Colonic mucosa (tissue), 4 donors: ENCODE data around the gene SMPD1. TPM values are rescaled to one million over a fixed set of nuclear protein-coding genes. Genes with fewer than 3 reads are reported as not detected.

Source experiments
- DNase-seq: peaks from one replicate; pipeline ENCODE4 v3.0.0-alpha.2; 2020
- H3K27ac ChIP-seq: fragments of 200-600 bp; one replicate; pipeline ENCODE4 v1.8.0; 2021
- H3K27me3 ChIP-seq: fragments of 200-600 bp; one replicate; pipeline ENCODE4 v1.8.0; 2021
- H3K36me3 ChIP-seq: fragments of 200-600 bp; one replicate; pipeline ENCODE4 v1.8.0; 2021
- H3K4me1 ChIP-seq: fragments of 200-600 bp; one replicate; pipeline ENCODE4 v1.8.0; 2021; ENCODE audit warnings: mild to moderate bottlenecking
- H3K4me3 ChIP-seq: fragments of 200-600 bp; one replicate; pipeline ENCODE4 v1.8.0; 2021
- H3K9ac ChIP-seq, 2 donors: one replicate each; pipeline ENCODE4 v1.7.0; 2013; ENCODE audit warnings: control low read depth in 2 of 2, low read depth in 2 of 2, low read length in 2 of 2
- H3K9me3 ChIP-seq: fragments of 200-600 bp; one replicate; pipeline ENCODE4 v1.8.0; 2021
- intact Hi-C: fragments of 100-400 bp; cut with DNase I; formaldehyde crosslinking; loops from one replicate; pipeline ENCODE4 v1.14.1; 2022
- total RNA-seq, 2 donors: library from RNA; stranded (reverse); fragmentation: NEBNext Ultra II Directional in 1 of 2; extraction: Animal tissue kit (Norgen Biotek cat#: 25700) in 1 of 2; gene quantifications; one replicate each; pipeline ENCODE4 v1.2.1, GENCODE V29; 2021
- TF ChIP-seq, protein P1 (sequence below): fragments of 200-600 bp; IDR thresholded peaks from one replicate; pipeline ENCODE4 v1.8.0; 2022; ENCODE audit warnings: antibody characterized with exemption, mild to moderate bottlenecking
- donor health status: healthy.
- donor health status: DM: no; HTN: no; CAD: no.
- donor health status: DM: no; HTN: no; CAD: no.

SMPD1 gene
- total RNA-seq, 2 donors from 2014 or later, result 49.3 to 57.1 TPM

- no peak overlapping the region for H3K4me3 ChIP-seq
- H3K36me3 ChIP-seq, result no peaks in the 10 kb centered on the region
- no peak for DNase-seq
- H3K27ac ChIP-seq, result no peak overlapping the region
- no peak overlapping the region for H3K9ac ChIP-seq
- TF ChIP-seq, protein P1, sequence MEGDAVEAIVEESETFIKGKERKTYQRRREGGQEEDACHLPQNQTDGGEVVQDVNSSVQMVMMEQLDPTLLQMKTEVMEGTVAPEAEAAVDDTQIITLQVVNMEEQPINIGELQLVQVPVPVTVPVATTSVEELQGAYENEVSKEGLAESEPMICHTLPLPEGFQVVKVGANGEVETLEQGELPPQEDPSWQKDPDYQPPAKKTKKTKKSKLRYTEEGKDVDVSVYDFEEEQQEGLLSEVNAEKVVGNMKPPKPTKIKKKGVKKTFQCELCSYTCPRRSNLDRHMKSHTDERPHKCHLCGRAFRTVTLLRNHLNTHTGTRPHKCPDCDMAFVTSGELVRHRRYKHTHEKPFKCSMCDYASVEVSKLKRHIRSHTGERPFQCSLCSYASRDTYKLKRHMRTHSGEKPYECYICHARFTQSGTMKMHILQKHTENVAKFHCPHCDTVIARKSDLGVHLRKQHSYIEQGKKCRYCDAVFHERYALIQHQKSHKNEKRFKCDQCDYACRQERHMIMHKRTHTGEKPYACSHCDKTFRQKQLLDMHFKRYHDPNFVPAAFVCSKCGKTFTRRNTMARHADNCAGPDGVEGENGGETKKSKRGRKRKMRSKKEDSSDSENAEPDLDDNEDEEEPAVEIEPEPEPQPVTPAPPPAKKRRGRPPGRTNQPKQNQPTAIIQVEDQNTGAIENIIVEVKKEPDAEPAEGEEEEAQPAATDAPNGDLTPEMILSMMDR, result no peak
- no peaks in the 10 kb centered on the region for H3K9me3 ChIP-seq
- no peaks in the 10 kb centered on the region for H3K4me1 ChIP-seq
- intact Hi-C loops, result loop anchor here (2.0 kb wide), 1 partner anchor 64 kb away; no protein-coding TSS in a partner anchor
- H3K27me3 ChIP-seq, result no peaks in the 10 kb centered on the region
These were observed 11.7 kb upstream of the SMPD1 start for GRCh38 chr11:6378640-6378989.

- TF ChIP-seq, protein P1, result no peak
- no peaks in the 10 kb centered on the region for H3K9me3 ChIP-seq
- no peaks in the 10 kb centered on the region for H3K36me3 ChIP-seq
- no peak overlapping the region for H3K27ac ChIP-seq
- no peak for DNase-seq
- peaks cover 4% of the 10 kb centered on the region for H3K4me1 ChIP-seq
- no peak overlapping the region for H3K4me3 ChIP-seq
- intact Hi-C loops, result loop anchor here (10.0 kb wide), 1 partner anchor 300 kb away; the partner anchor contains the start of gene MRPL17
- no peaks in the 10 kb centered on the region for H3K27me3 ChIP-seq
- H3K9ac ChIP-seq, result no peak overlapping the region
These were observed 5.1 kb upstream of the SMPD1 start for GRCh38 chr11:6385046-6385777.

DNA sequence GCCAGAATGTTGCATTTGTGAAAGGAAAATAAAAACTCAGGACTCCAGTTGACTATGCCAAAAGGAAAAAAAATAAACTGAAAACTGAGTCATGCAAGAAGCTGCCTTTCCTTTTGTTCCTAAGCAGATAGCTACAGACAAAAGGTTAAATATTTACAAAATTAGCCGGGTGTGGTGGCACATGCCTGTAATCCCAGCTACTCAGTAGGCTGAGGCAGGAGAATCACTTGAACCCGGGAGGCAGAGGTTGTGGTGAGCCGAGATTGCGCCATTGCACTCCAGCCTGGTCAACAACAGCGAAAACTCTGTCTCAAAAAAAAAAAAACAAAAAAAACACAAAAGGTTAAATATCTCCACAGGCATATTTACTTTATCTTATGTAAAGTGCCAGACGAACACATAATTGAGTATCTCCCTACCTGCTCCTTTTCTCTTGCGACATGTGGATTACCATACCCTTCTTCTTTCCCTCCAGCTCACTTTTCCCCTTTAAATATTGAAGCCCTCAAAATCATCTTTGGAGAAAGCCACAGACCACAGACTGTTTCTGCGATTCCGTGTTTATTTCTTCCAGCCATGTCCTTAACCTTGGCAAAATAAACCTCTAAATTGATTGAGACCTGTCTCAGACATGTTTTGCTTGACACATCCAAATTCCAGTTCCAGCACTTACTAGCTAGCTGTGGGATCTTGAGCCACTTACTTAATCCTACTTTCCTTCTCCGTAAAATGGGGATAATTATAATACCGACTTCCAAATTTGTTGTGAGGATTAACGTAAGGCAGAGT lies 2.3 kb upstream of the SMPD1 start:
- Histone ChIP-seq H3K4me1 (peaks cover 4% of the 10 kb centered on the region), H3K36me3 (no peaks in the 10 kb centered on the region), H3K9ac (peak overlapping the region in 1 of 2 donors; percentile 3), H3K9me3 (no peaks in the 10 kb centered on the region), H3K4me3 (no peak overlapping the region), H3K27ac (peak overlapping the region; percentile 43), H3K27me3 (no peaks in the 10 kb centered on the region)
- peak; percentile 36 for DNase-seq
- TF ChIP-seq, protein P1, result no peak
- intact Hi-C loops, result loop anchor here (10.0 kb wide), 1 partner anchor 297 kb away; the partner anchor contains the start of gene MRPL17

- Histone ChIP-seq H3K4me3 (no peak overlapping the region), H3K27ac (peak overlapping the region; percentile 43), H3K9me3 (no peaks in the 10 kb centered on the region), H3K4me1 (peaks cover 4% of the 10 kb centered on the region), H3K27me3 (no peaks in the 10 kb centered on the region), H3K9ac (peak overlapping the region in 1 of 2 donors; percentile 84), H3K36me3 (no peaks in the 10 kb centered on the region)
- TF ChIP-seq, protein P1, result no peak
- intact Hi-C loops, result loop anchor here (10.0 kb wide), 1 partner anchor 296 kb away; the partner anchor contains the start of gene MRPL17
- DNase-seq, result no peak
These were observed 1.5 kb upstream of the SMPD1 start for GRCh38 chr11:6388748-6389147.

DNA sequence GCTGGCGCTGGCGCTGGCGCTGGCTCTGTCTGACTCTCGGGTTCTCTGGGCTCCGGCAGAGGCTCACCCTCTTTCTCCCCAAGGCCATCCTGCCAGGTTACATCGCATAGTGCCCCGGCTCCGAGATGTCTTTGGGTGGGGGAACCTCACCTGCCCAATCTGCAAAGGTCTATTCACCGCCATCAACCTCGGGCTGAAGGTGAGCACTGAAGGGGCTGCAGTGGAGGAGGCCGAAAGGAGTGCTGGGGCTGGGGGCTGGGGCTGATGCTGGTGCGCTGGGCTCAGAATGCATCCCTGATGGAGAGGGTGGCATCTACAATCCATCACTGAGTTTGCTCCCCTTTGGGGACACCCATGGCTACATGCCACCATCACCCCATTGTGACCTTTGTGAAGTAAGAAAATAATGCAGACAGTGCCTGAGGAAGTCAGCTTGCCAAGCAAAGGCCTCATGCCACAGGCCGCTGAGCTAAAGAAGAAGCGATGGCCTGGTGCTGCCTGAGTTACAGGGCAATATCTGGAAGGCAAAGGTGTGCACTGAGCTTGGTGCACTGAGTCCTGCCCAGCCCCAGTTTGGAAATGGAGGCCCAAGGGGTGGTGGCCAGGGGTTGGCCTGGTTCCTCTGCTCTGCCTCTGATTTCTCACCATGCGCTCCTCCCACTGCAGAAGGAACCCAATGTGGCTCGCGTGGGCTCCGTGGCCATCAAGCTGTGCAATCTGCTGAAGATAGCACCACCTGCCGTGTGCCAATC lies 620 bp downstream of the SMPD1 start:
- peak overlapping the region; percentile 79 to 84 for H3K9ac ChIP-seq
- peak overlapping the region; percentile 74 for H3K27ac ChIP-seq
- intact Hi-C loops, result no loop called here
- H3K9me3 ChIP-seq, result no peaks in the 10 kb centered on the region
- H3K36me3 ChIP-seq, result no peaks in the 10 kb centered on the region
- no peaks in the 10 kb centered on the region for H3K27me3 ChIP-seq
- peaks cover 4% of the 10 kb centered on the region for H3K4me1 ChIP-seq
- TF ChIP-seq, protein P1, result no peak
- H3K4me3 ChIP-seq, result peak overlapping the region; percentile 84
- no peak for DNase-seq
